GM19035 (cell line): ENCODE results near the gene FAHD1.

ENCODE experiments used
- ATAC-seq: cut with Tn5 transposase; IDR thresholded peaks from one replicate; pipeline ENCODE4 v1.9.1; 2021; ENCODE audit not compliant: unreplicated experiment

Gene FAHD1

GRCh38 chr16:1816396-1817275 is 10.4 kb upstream of the FAHD1 start:
- no peak for ATAC-seq

- ATAC-seq: no peak
Observed at GRCh38 chr16:1817276-1817589, 9.8 kb upstream of the FAHD1 start.

GRCh38 chr16:1817716-1818115 is 9.3 kb upstream of the FAHD1 start:
- no peak for ATAC-seq

GRCh38 chr16:1818204-1818872 is 8.7 kb upstream of the FAHD1 start:
- ATAC-seq: no peak

- no peak for ATAC-seq
Observed at GRCh38 chr16:1818873-1819525, 8.0 kb upstream of the FAHD1 start.

- ATAC-seq: no peak
Observed at GRCh38 chr16:1819611-1820010, 7.4 kb upstream of the FAHD1 start.

GRCh38 chr16:1820096-1820945 is 6.7 kb upstream of the FAHD1 start:
- ATAC-seq: no peak

GRCh38 chr16:1820946-1821290 is 6.1 kb upstream of the FAHD1 start:
- no peak for ATAC-seq

- no peak for ATAC-seq
Observed at GRCh38 chr16:1821861-1822611, 5.0 kb upstream of the FAHD1 start.

GRCh38 chr16:1822801-1823200 is 4.2 kb upstream of the FAHD1 start:
- ATAC-seq: no peak

- no peak for ATAC-seq
Observed at GRCh38 chr16:1823821-1824220, 3.2 kb upstream of the FAHD1 start.

GRCh38 chr16:1825381-1825863 is 1.6 kb upstream of the FAHD1 start:
- ATAC-seq: no peak

GRCh38 chr16:1825864-1826690 is 929 bp upstream of the FAHD1 start:
- ATAC-seq: peak; percentile 51

GRCh38 chr16:1828645-1829410 is 1.8 kb downstream of the FAHD1 start:
- ATAC-seq: no peak

- no peak for ATAC-seq
Observed at GRCh38 chr16:1830213-1830612, 3.2 kb downstream of the FAHD1 start.

- no peak for ATAC-seq
Observed at GRCh38 chr16:1831186-1832075, 4.4 kb downstream of the FAHD1 start.

- ATAC-seq: no peak
Observed at GRCh38 chr16:1832838-1833454, 5.9 kb downstream of the FAHD1 start.
